Panc1 (cell line): ENCODE data around the gene OR7A5. TPM values are rescaled to one million over a fixed set of nuclear protein-coding genes. Genes with fewer than 3 reads are reported as not detected.
"Not testable (repeated sequence)": the region's sequence is repeated elsewhere in the genome, so short reads cannot be mapped to it uniquely, and the experiment has no call there.

Experiments
- ATAC-seq: fragments of 200-7000 bp; cut with Tn5 transposase; 2 replicates; pipeline ENCODE4 v1.9.1; 2020; ENCODE audit warnings: mild to moderate bottlenecking, moderate library complexity
- BruUV-seq: library from RNA; stranded (reverse); fragments of 400-500 nt; replicated peaks from 2 replicates; lab custom pipeline; 2021; lab: Mats Ljungman, UMichigan
- CTCF ChIA-PET: fragments of 300-600 bp; sonication (Branson Sonifier 250); formaldehyde crosslinking; loops from one replicate; lab custom pipeline; 2022; ENCODE audit warnings: antibody characterized with exemption; lab: Charles Lee
- POLR2A ChIA-PET: fragments of 300-600 bp; sonication (Branson Sonifier 250); formaldehyde crosslinking; loops from one replicate; lab custom pipeline; 2022; ENCODE audit warnings: antibody characterized with exemption; lab: Charles Lee
- DNase-seq: peaks from one replicate; pipeline ENCODE4 v3.0.0-alpha.2; 2010; ENCODE audit warnings: low read depth, low spot score
- H3K27ac ChIP-seq: 2 replicates; pipeline ENCODE4 v1.5.1; 2011; ENCODE audit warnings: mild to moderate bottlenecking, low read length, inconsistent platforms
- H3K27me3 ChIP-seq: fragments of 200-500 bp; sonication (Bioruptor generic); 2 replicates; pipeline ENCODE4 v1.6.0; 2014; ENCODE audit warnings: low read length, inconsistent platforms; ENCODE audit not compliant: control insufficient read depth, insufficient read depth
- H3K36me3 ChIP-seq: fragments of 200-500 bp; sonication (Bioruptor generic); 2 replicates; pipeline ENCODE4 v1.5.1; 2014; ENCODE audit warnings: inconsistent platforms, mild to moderate bottlenecking, low read length, moderate library complexity; ENCODE audit not compliant: control insufficient read depth, insufficient read depth
- H3K4me1 ChIP-seq: 2 replicates; pipeline ENCODE4 v1.5.1; 2011; ENCODE audit warnings: inconsistent platforms, mild to moderate bottlenecking, low read length, moderate library complexity; ENCODE audit not compliant: control insufficient read depth, insufficient read depth
- H3K4me3 ChIP-seq, 2 experiments: 2 replicates each; pipeline ENCODE4 v1.5.1; 2011 to 2012; ENCODE audit warnings: low read depth in 2 of 2, low read length in 2 of 2, mild to moderate bottlenecking in 2 of 2, inconsistent platforms in 1 of 2, moderate library complexity in 1 of 2
- H3K9me3 ChIP-seq: fragments of 200-500 bp; sonication (Bioruptor generic); 2 replicates; pipeline ENCODE4 v1.5.1; 2014; ENCODE audit warnings: low read depth, mild to moderate bottlenecking, inconsistent platforms, low read length, moderate library complexity; ENCODE audit not compliant: control insufficient read depth, insufficient read depth
- CTCF ChIP-seq: fragments of 450-650 bp; IDR thresholded peaks from 2 replicates; pipeline ENCODE4 v1.5.1; 2017; ENCODE audit warnings: mild to moderate bottlenecking
- POLR2AphosphoS5 ChIP-seq: IDR thresholded peaks from 2 replicates; pipeline ENCODE4 v1.6.1; 2012; ENCODE audit warnings: mild to moderate bottlenecking, low read depth, low read length, moderate library complexity
- REST ChIP-seq, 2 experiments: IDR thresholded peaks; 2 replicates each; pipeline ENCODE4 v1.6.1; 2011 to 2012; ENCODE audit warnings: low read depth in 2 of 2, control low read depth in 1 of 2, low read length in 1 of 2, mild to moderate bottlenecking in 1 of 2, moderate library complexity in 1 of 2; ENCODE audit not compliant: insufficient read depth in 1 of 2
- in situ Hi-C: cut with HindIII; loops from 2 replicates; pipeline ENCODE4 v1.10.0; 2016; ENCODE audit warnings: low sequenced_read_pairs, low pct_unique_long_range_greater_than_20kb
- intact Hi-C: fragments of 100-400 bp; cut with micrococcal nuclease; formaldehyde crosslinking; loops from one replicate; pipeline ENCODE4 v1.10.0; 2022; ENCODE audit not compliant: unreplicated experiment
- total RNA-seq: library from RNA; stranded (reverse); gene quantifications from one replicate; pipeline ENCODE4 v1.2.1, GENCODE V29; 2021; ENCODE audit not compliant: unreplicated experiment

The OR7A5 gene
- total RNA-seq, 1 experiment from 2014 or later: not detected

- ATAC-seq: no peak
- in situ Hi-C loops: no loop called here
- CTCF ChIA-PET: no interaction called here
- H3K4me1 ChIP-seq: no peaks in the 10 kb centered on the region
- no peaks in the 10 kb centered on the region for H3K9me3 ChIP-seq
- no peak for DNase-seq
- no peak overlapping the region for H3K4me3 ChIP-seq
- POLR2A ChIA-PET: interaction anchor here (0.6 kb wide), 1 partner anchor 15 kb away, joined by 8 read pairs; no protein-coding TSS in a partner anchor
- H3K27ac ChIP-seq: no peak overlapping the region
- H3K36me3 ChIP-seq: no peaks in the 10 kb centered on the region
- no TSS peak for BruUV-seq
- H3K27me3 ChIP-seq: no peaks in the 10 kb centered on the region
- intact Hi-C loops: no loop called here
- TF ChIP-seq POLR2AphosphoS5 (no peak), REST (IDR thresholded peaks at IDR 0.05; ENCODE audit: insufficient read depth in 1 of 2, low read depth in 2 of 2, low read length in 1 of 2) (0 out of 4 replicates have a peak, but pooled peaks of 1 of the 2 experiments have one; percentile 25)
These were observed 39.8 kb downstream of the OR7A5 start for GRCh38 chr19:14795078-14795721.

- H3K9me3 ChIP-seq, intact Hi-C loops, H3K27ac ChIP-seq, BruUV-seq, H3K4me1 ChIP-seq, ATAC-seq, in situ Hi-C loops, H3K36me3 ChIP-seq, H3K27me3 ChIP-seq, DNase-seq, H3K4me3 ChIP-seq: not testable (repeated sequence)
- POLR2A ChIA-PET: interaction anchor here (0.6 kb wide), 1 partner anchor 204 kb away, joined by 5 read pairs; no protein-coding TSS in a partner anchor
- CTCF ChIA-PET: interaction anchor here (0.6 kb wide), 1 partner anchor 92 kb away, joined by 4 read pairs; no protein-coding TSS in a partner anchor
These were observed 42.7 kb downstream of the OR7A5 start for GRCh38 chr19:14792250-14792649.

- Histone ChIP-seq H3K27me3 (no peaks in the 10 kb centered on the region), H3K9me3 (no peaks in the 10 kb centered on the region), H3K4me1 (no peaks in the 10 kb centered on the region), H3K27ac (no peak overlapping the region), H3K4me3 (0 out of 4 replicates have a peak overlapping the region, but pooled peaks have one; percentile 4 to 6), H3K36me3 (no peaks in the 10 kb centered on the region)
- CTCF ChIA-PET: interaction anchor here (0.5 to 0.7 kb wide), 4 partner anchors 62 to 738 kb away, joined by 3 to 11 read pairs (median 3); partner anchors contain the start of gene OR7A10
- in situ Hi-C loops: no loop called here
- POLR2A ChIA-PET: no interaction called here
- TF ChIP-seq CTCF (peak; percentile 94), REST (IDR thresholded peaks at IDR 0.05; ENCODE audit: insufficient read depth in 1 of 2, low read depth in 2 of 2, low read length in 1 of 2) (no peak)
- ATAC-seq: peak; percentile 79
- BruUV-seq: no TSS peak
- DNase-seq: no peak
- intact Hi-C loops: loop anchor here (5.0 kb wide), 1 partner anchor 101 kb away; the partner anchor contains the start of gene OR7A17
These were observed 48.5 kb downstream of the OR7A5 start for GRCh38 chr19:14786421-14786851.

- ATAC-seq, CTCF ChIA-PET, H3K36me3 ChIP-seq, in situ Hi-C loops, H3K27ac ChIP-seq, POLR2A ChIA-PET, H3K9me3 ChIP-seq, H3K4me1 ChIP-seq, DNase-seq, H3K4me3 ChIP-seq, H3K27me3 ChIP-seq, BruUV-seq: not testable (repeated sequence)
- intact Hi-C loops: loop anchor here (5.0 kb wide), 1 partner anchor 102 kb away; the partner anchor contains the start of gene OR7A17
These were observed 49.7 kb downstream of the OR7A5 start for GRCh38 chr19:14785102-14785793.
